H1 (cell line): ENCODE results near the gene CADPS. TPM values are rescaled to one million over a fixed set of nuclear protein-coding genes. Genes with fewer than 3 reads are reported as not detected.

Source experiments
- CTCF ChIA-PET: fragments of 300-600 bp; sonication (Branson Sonifier 250); formaldehyde crosslinking; loops from one replicate; lab custom pipeline; 2021; ENCODE audit not compliant: partially characterized antibody; lab: Charles Lee
- POLR2A ChIA-PET: fragments of 300-600 bp; sonication (Branson Sonifier 250); formaldehyde crosslinking; loops from one replicate; lab custom pipeline; 2021; ENCODE audit warnings: inconsistent platforms; ENCODE audit not compliant: partially characterized antibody; lab: Charles Lee
- DNase-seq, 2 experiments: peaks; one replicate each; pipeline versions ENCODE4 v3.0.0 to v3.0.0-alpha.2; 2010 to 2022; ENCODE audit warnings: low spot score in 2 of 2, low read depth in 1 of 2, mixed read lengths in 1 of 2
- FAIRE-seq: peaks from 2 replicates; lab custom pipeline; 2011; peaks lifted over from hg19 to GRCh38; lab: Jason Lieb, UNC
- H2AFZ ChIP-seq: 2 replicates; pipeline ENCODE4 v1.8.1; 2012; ENCODE audit warnings: low read length, inconsistent platforms
- H2AK5ac ChIP-seq: 2 replicates; pipeline ENCODE4 v1.6.1; 2013; ENCODE audit warnings: low read depth, low read length
- H2BK120ac ChIP-seq: replicated peaks from 2 replicates; pipeline ENCODE3; 2013; ENCODE audit warnings: low read depth, low read length, inconsistent platforms
- H2BK12ac ChIP-seq: 2 replicates; pipeline ENCODE4 v1.6.1; 2013; ENCODE audit warnings: low read depth, low read length
- H2BK15ac ChIP-seq: 2 replicates; pipeline ENCODE4 v1.6.1; 2013; ENCODE audit warnings: low read length
- H2BK20ac ChIP-seq: 2 replicates; pipeline ENCODE4 v1.6.1; 2013; ENCODE audit warnings: low read length
- H2BK5ac ChIP-seq: 2 replicates; pipeline ENCODE4 v1.6.1; 2013; ENCODE audit warnings: low read depth, low read length
- H3K14ac ChIP-seq: 2 replicates; pipeline ENCODE4 v1.6.1; 2013; ENCODE audit warnings: inconsistent platforms; ENCODE audit not compliant: insufficient read length
- H3K18ac ChIP-seq: 2 replicates; pipeline ENCODE4 v1.6.1; 2013; ENCODE audit warnings: low read length; ENCODE audit errors: extremely low read depth
- H3K23ac ChIP-seq: 2 replicates; pipeline ENCODE4 v1.6.1; 2013; ENCODE audit warnings: inconsistent platforms; ENCODE audit not compliant: insufficient read length
- H3K23me2 ChIP-seq: 2 replicates; pipeline ENCODE4 v1.6.1; 2013; ENCODE audit warnings: low read depth, low read length
- H3K27ac ChIP-seq: 2 replicates; pipeline ENCODE4 v1.6.1; 2011; ENCODE audit warnings: low read depth, low read length, inconsistent platforms
- H3K27me3 ChIP-seq, 4 experiments: replicated peaks in 1 of 4; 1 replicate in 1 of 4; 2 replicates in 3 of 4; pipeline versions ENCODE4 v1.6.1 to v1.8.1; 2011 to 2013; ENCODE audit warnings: low read length in 3 of 4, mild to moderate bottlenecking in 3 of 4, inconsistent platforms in 2 of 4, mixed read lengths in 2 of 4, moderate library complexity in 1 of 4; ENCODE audit not compliant: control insufficient read depth in 3 of 4, insufficient read depth in 3 of 4; ENCODE audit errors: extremely low read depth in 1 of 4
- H3K36me3 ChIP-seq, 4 experiments: 2 replicates each; pipeline versions ENCODE4 v1.6.1 to v1.8.1; 2011 to 2013; ENCODE audit warnings: mild to moderate bottlenecking in 4 of 4, low read length in 3 of 4, moderate library complexity in 2 of 4, control low read depth in 1 of 4, inconsistent platforms in 1 of 4; ENCODE audit not compliant: insufficient read depth in 4 of 4, control insufficient read depth in 2 of 4
- H3K4ac ChIP-seq: replicated peaks from 2 replicates; pipeline ENCODE3; 2013; ENCODE audit warnings: low read length, low read depth, mixed read lengths, inconsistent platforms; ENCODE audit not compliant: insufficient read length
- H3K4me1 ChIP-seq, 4 experiments: replicated peaks in 1 of 4; 1 replicate in 1 of 4; 2 replicates in 3 of 4; pipeline versions ENCODE4 v1.6.1 to v1.8.1; 2011 to 2013; ENCODE audit warnings: low read length in 3 of 4, inconsistent platforms in 2 of 4, mixed read lengths in 1 of 4; ENCODE audit not compliant: insufficient read depth in 4 of 4, control insufficient read depth in 3 of 4
- H3K4me2 ChIP-seq, 2 experiments: 2 replicates each; pipeline versions ENCODE4 v1.6.1 to v1.8.1; 2011 to 2013; ENCODE audit warnings: low read depth in 2 of 2, low read length in 2 of 2, control low read depth in 1 of 2, inconsistent platforms in 1 of 2, mild to moderate bottlenecking in 1 of 2; ENCODE audit not compliant: insufficient read depth in 1 of 2
- H3K4me3 ChIP-seq, 4 experiments: fragments of 200-600, 300-600 bp in 1 of 4; sonication (generic), shearing (Covaris generic), sonication (Bioruptor Twin) in 1 of 4; 2 replicates each; pipeline versions ENCODE4 v1.5.1 to v1.8.1; 2011 to 2016; ENCODE audit warnings: low read length in 4 of 4, low read depth in 3 of 4, control low read depth in 2 of 4, inconsistent platforms in 2 of 4, mild to moderate bottlenecking in 2 of 4, mixed read lengths in 1 of 4, moderate library complexity in 1 of 4; ENCODE audit not compliant: insufficient read depth in 2 of 4; ENCODE audit errors: extremely low read depth in 1 of 4
- H3K56ac ChIP-seq: replicated peaks from 2 replicates; pipeline ENCODE3; 2013; ENCODE audit warnings: low read depth, mild to moderate bottlenecking, mixed read lengths, low read length, inconsistent platforms; ENCODE audit not compliant: insufficient read length
- H3K79me1 ChIP-seq: 2 replicates; pipeline ENCODE4 v1.6.1; 2013; ENCODE audit warnings: low read depth, low read length, control low read depth
- H3K79me2 ChIP-seq, 2 experiments: 2 replicates each; pipeline versions ENCODE4 v1.6.1 to v1.8.1; 2012 to 2013; ENCODE audit warnings: low read length in 2 of 2, mild to moderate bottlenecking in 2 of 2, inconsistent platforms in 1 of 2; ENCODE audit not compliant: insufficient read depth in 2 of 2, control insufficient read depth in 1 of 2
- H3K9ac ChIP-seq, 4 experiments: replicated peaks in 1 of 4; 1 replicate in 1 of 4; 2 replicates in 3 of 4; pipeline versions ENCODE4 v1.6.1 to v1.8.1; 2011 to 2013; ENCODE audit warnings: low read depth in 3 of 4, low read length in 3 of 4, control low read depth in 2 of 4, mild to moderate bottlenecking in 2 of 4, moderate library complexity in 2 of 4, inconsistent platforms in 1 of 4; ENCODE audit errors: extremely low read depth in 1 of 4
- H3K9me3 ChIP-seq, 2 experiments: 2 replicates each; pipeline versions ENCODE4 v1.6.1 to v1.8.1; 2012 to 2013; ENCODE audit warnings: mild to moderate bottlenecking in 2 of 2, moderate library complexity in 2 of 2, control low read depth in 1 of 2, inconsistent platforms in 1 of 2, low read depth in 1 of 2, low read length in 1 of 2, mixed read lengths in 1 of 2; ENCODE audit not compliant: insufficient read depth in 2 of 2
- H4K20me1 ChIP-seq, 2 experiments: replicated peaks in 1 of 2; 2 replicates each; pipeline versions ENCODE3 to v1.8.1; 2011 to 2013; ENCODE audit warnings: inconsistent platforms in 2 of 2, low read length in 2 of 2, mild to moderate bottlenecking in 1 of 2; ENCODE audit not compliant: insufficient read depth in 2 of 2, control insufficient read depth in 1 of 2
- H4K5ac ChIP-seq: 2 replicates; pipeline ENCODE4 v1.6.1; 2013; ENCODE audit warnings: low read length, low read depth, mixed read lengths, inconsistent platforms; ENCODE audit not compliant: insufficient read length
- H4K8ac ChIP-seq: 2 replicates; pipeline ENCODE4 v1.8.0; 2013; ENCODE audit warnings: mild to moderate bottlenecking, moderate library complexity, low read length, inconsistent platforms; ENCODE audit not compliant: insufficient read depth; ENCODE audit errors: extremely low read depth
- H4K91ac ChIP-seq: replicated peaks from 2 replicates; pipeline ENCODE3; 2013; ENCODE audit warnings: low read length, mixed read lengths, inconsistent platforms; ENCODE audit not compliant: insufficient read length
- EZH2 ChIP-seq: fragments of 200-600 bp; sonication (generic); IDR thresholded peaks from 2 replicates; pipeline ENCODE4 v1.7.1; 2012; ENCODE audit warnings: low read depth, mild to moderate bottlenecking, moderate library complexity, low read length, inconsistent platforms; ENCODE audit not compliant: severe bottlenecking
- HDAC2 ChIP-seq, 2 experiments: fragments of 300-600 bp in 1 of 2; sonication (generic) in 1 of 2; IDR thresholded peaks; 2 replicates each; pipeline ENCODE4 v1.6.1; 2011 to 2012; ENCODE audit warnings: low read depth in 2 of 2, low read length in 2 of 2, mild to moderate bottlenecking in 2 of 2, moderate library complexity in 2 of 2, borderline replicate concordance in 1 of 2, inconsistent platforms in 1 of 2
- HDAC6 ChIP-seq: IDR thresholded peaks from one replicate; pipeline ENCODE4 v1.7.1; 2012; ENCODE audit warnings: low read depth, mild to moderate bottlenecking, inconsistent platforms, low read length, moderate library complexity
- KDM1A ChIP-seq: fragments of 200-600, 300-600 bp; sonication (generic); IDR thresholded peaks from 2 replicates; pipeline ENCODE4 v1.7.1; 2016; ENCODE audit warnings: mild to moderate bottlenecking, low read length, borderline replicate concordance
- NANOG ChIP-seq: IDR thresholded peaks from 2 replicates; pipeline ENCODE4 v1.6.1; 2011; ENCODE audit warnings: low read length, low read depth, mild to moderate bottlenecking, inconsistent platforms; ENCODE audit not compliant: insufficient read depth, poor library complexity, severe bottlenecking
- SUZ12 ChIP-seq: fragments of 200-600 bp; sonication (generic); IDR thresholded peaks from 2 replicates; pipeline ENCODE4 v1.6.1; 2012; ENCODE audit warnings: mild to moderate bottlenecking, inconsistent platforms, low read length, moderate library complexity, mixed read lengths
- WGBS, 2 experiments: shearing (Covaris generic) in 1 of 2; methylation state at CpG; one replicate each; pipeline versions ENCODE4 v1.1.6 to v1.1.7; 2013 to 2015; ENCODE audit warnings: low lambda C conversion rate in 2 of 2, mixed read lengths in 2 of 2, inconsistent platforms in 1 of 2, low coverage in 1 of 2, missing lambda C conversion rate in 1 of 2; ENCODE audit not compliant: insufficient replicate concordance in 2 of 2, insufficient coverage in 1 of 2, insufficient read length in 1 of 2; ENCODE audit errors: extremely low coverage in 1 of 2, missing lambda C conversion rate in 1 of 2; 5-methylcytosine and 5-hydroxymethylcytosine counted together
- polyA plus RNA-seq, 7 experiments: library from polyadenylated mRNA; depleted of rRNA in 3 of 7; stranded (reverse) in 5 of 7; unstranded in 2 of 7; fragments of >200 nt in 5 of 7; fragments of 200-250 nt in 2 of 7; gene quantifications; 1 replicate in 5 of 7; 2 replicates in 1 of 7; 4 replicates in 1 of 7; pipeline versions ENCODE4 v1.2.1 to v1.2.3, GENCODE V29; 2011 to 2013; ENCODE audit warnings: missing spikeins in 2 of 7, mixed read lengths in 2 of 7
- total RNA-seq: library from RNA; stranded (reverse); fragmentation: NEBNext Ultra II Directional; extraction: Animal tissue kit (Norgen Biotek cat#: 25700); gene quantifications from 2 replicates; pipeline ENCODE4 v1.2.1, GENCODE V29; 2021

CADPS gene
- total and polyA plus RNA-seq, 2 of the 8 experiments (the other 6 are each of a cell fraction or from before 2014, with no cell fraction given) = 7.1 to 10.2 TPM

DNA sequence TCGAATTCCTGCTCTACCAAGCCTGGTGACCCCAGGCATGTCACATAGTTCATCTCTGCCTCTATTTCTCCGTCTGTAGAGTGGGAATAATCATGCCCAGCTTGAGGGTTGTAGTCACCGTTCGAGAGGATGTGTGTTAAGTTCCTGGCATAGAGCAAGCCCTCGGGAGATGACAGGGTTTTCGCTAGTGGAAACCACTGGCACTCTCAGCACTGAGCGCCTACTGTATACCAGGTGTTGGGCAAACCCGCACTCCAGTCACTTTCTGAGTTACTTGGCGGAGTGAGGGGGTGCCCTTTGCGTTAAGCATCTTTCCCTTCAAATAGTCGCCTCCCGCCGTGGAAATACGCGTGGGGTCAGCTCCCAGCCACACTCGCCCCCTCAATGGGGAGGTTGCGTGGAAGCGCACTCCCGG lies 506.9 kb downstream of the CADPS start:
- Histone ChIP-seq H3K79me2 (no peaks in the 10 kb centered on the region), H2BK120ac (no peak overlapping the region), H3K23me2 (peaks cover 4% of the 10 kb centered on the region; the same call in 1 of the 2 replicates), H3K56ac (no peak overlapping the region), H2AK5ac (no peak overlapping the region), H2BK20ac (0 out of 2 replicates have a peak overlapping the region, but pooled peaks have one; percentile 43), H3K27ac (no peak overlapping the region), H3K27me3 (peaks cover 78 to 98% (median 95%) of the 10 kb centered on the region in 4 experiments), H2BK5ac (no peak overlapping the region), H3K14ac (no peak overlapping the region), H3K4me3 (peak overlapping the region in 2 of 4 experiments; percentile 29 to 60; a peak in 5 of 8 replicates), H3K9ac (no peak overlapping the region), H3K23ac (no peak overlapping the region), H3K4me2 (peak overlapping the region; percentile 73 to 90), H3K79me1 (no peaks in the 10 kb centered on the region), H3K18ac (no peak overlapping the region), H2BK12ac (no peak overlapping the region; the same call in 1 of the 2 replicates), H3K36me3 (no peaks in the 10 kb centered on the region), H4K8ac (no peak overlapping the region), H4K20me1 (peaks cover 2 to 12% of the 10 kb centered on the region in 2 experiments), H2AFZ (no peak overlapping the region), H2BK15ac (no peak overlapping the region; the same call in 1 of the 2 replicates), H3K4ac (no peak overlapping the region), H3K4me1 (peaks cover 18 to 56% (median 36%) of the 10 kb centered on the region in 4 experiments), H3K9me3 (no peaks in the 10 kb centered on the region; a peak in 1 of 4 replicates), H4K5ac (no peak overlapping the region), H4K91ac (no peak overlapping the region)
- DNase-seq (no peak), FAIRE-seq (no peak)
- POLR2A ChIA-PET = interaction anchor here (0.6 to 4.6 kb wide), 4 partner anchors 11 to 170 kb away, joined by 3 to 26 read pairs (median 3); no protein-coding TSS in a partner anchor
- peak; percentile 95 for TF ChIP-seq KDM1A
- peak in 1 of 2 experiments; percentile 98; a peak in 2 of 4 replicates for TF ChIP-seq HDAC2 (IDR thresholded peaks at IDR 0.05; ENCODE audit: borderline replicate concordance in 1 of 2, low read depth in 2 of 2, low read length in 2 of 2)
- no peak for TF ChIP-seq NANOG
- no peak for TF ChIP-seq HDAC6
- TF ChIP-seq SUZ12 = peak; percentile 56; the same call in 1 of the 2 replicates
- peak; percentile 58 for TF ChIP-seq EZH2
- WGBS, 2 experiments = 8% methylated on average over 16 of the region's 19 CpGs; no CpG with 5 or more reads in 1 of the 2 experiments
- CTCF ChIA-PET = interaction anchor here (0.8 to 3.3 kb wide), 14 partner anchors 9 to 804 kb away, joined by 3 to 20 read pairs (median 3); no protein-coding TSS in a partner anchor
